WTC11 (cell line): ENCODE measurements around the gene PDK4. TPM values are rescaled to one million over a fixed set of nuclear protein-coding genes. Genes with fewer than 3 reads are reported as not detected.

Experiments used
- ATAC-seq: fragments of 200-7000 bp; cut with Tn5 transposase; 2 replicates; pipeline ENCODE4 v1.10.0; 2021; ENCODE audit warnings: mild to moderate bottlenecking, moderate library complexity
- CTCF ChIA-PET: fragments of 300-600 bp; sonication (Branson Sonifier 250); formaldehyde crosslinking; loops from one replicate; lab custom pipeline; 2021; ENCODE audit warnings: antibody characterized with exemption; lab: Charles Lee
- POLR2A ChIA-PET: fragments of 350-600 bp; sonication (Branson Sonifier 250); formaldehyde crosslinking; loops from one replicate; lab custom pipeline; 2021; ENCODE audit warnings: antibody characterized with exemption; lab: Charles Lee
- DNase-seq: peaks from one replicate; pipeline ENCODE4 v3.0.0; 2021; ENCODE audit warnings: low spot score
- H3K27ac Mint-ChIP-seq: 2 replicates; pipeline ENCODE4 v1.8.0; 2021; ENCODE audit warnings: mixed read lengths
- H3K27me3 Mint-ChIP-seq: 2 replicates; pipeline ENCODE4 v1.8.0; 2021; ENCODE audit warnings: low read depth, mild to moderate bottlenecking, moderate library complexity, mixed read lengths
- H3K36me3 Mint-ChIP-seq: 2 replicates; pipeline ENCODE4 v1.8.0; 2021; ENCODE audit warnings: mixed read lengths
- H3K4me1 Mint-ChIP-seq: 2 replicates; pipeline ENCODE4 v1.8.0; 2022; ENCODE audit warnings: mixed read lengths
- H3K4me3 Mint-ChIP-seq: 2 replicates; pipeline ENCODE4 v1.8.0; 2021; ENCODE audit warnings: mild to moderate bottlenecking, moderate library complexity, mixed read lengths
- H3K9me3 Mint-ChIP-seq: 2 replicates; pipeline ENCODE4 v1.8.0; 2021; ENCODE audit warnings: mixed read lengths
- ELF4 ChIP-seq: sonication (generic); formaldehyde crosslinking; IDR thresholded peaks from 2 replicates; pipeline ENCODE4 v1.8.1; 2022; ENCODE audit warnings: low read depth, mild to moderate bottlenecking, moderate library complexity, missing genetic modification reagents
- ESRRA ChIP-seq: sonication (generic); formaldehyde crosslinking; IDR thresholded peaks from 2 replicates; pipeline ENCODE4 v1.8.1; 2022; ENCODE audit warnings: mild to moderate bottlenecking, missing genetic modification reagents, borderline replicate concordance
- FOXP1 ChIP-seq: sonication (generic); formaldehyde crosslinking; IDR thresholded peaks from 2 replicates; pipeline ENCODE4 v1.8.0; 2022; ENCODE audit warnings: missing genetic modification reagents, mild to moderate bottlenecking, moderate library complexity, borderline replicate concordance
- GABPB1 ChIP-seq: sonication (generic); formaldehyde crosslinking; IDR thresholded peaks from 2 replicates; pipeline ENCODE4 v1.8.1; 2023; ENCODE audit warnings: mild to moderate bottlenecking, missing genetic modification reagents
- GRHL2 ChIP-seq: fragments of 250-450 bp; sonication (Bioruptor Pico); IDR thresholded peaks from 2 replicates; pipeline ENCODE4 v1.8.0; 2022; ENCODE audit warnings: mild to moderate bottlenecking, moderate library complexity; ENCODE audit not compliant: insufficient replicate concordance, severe bottlenecking
- GTF2I ChIP-seq: fragments of 250-450 bp; sonication (Bioruptor Pico); conservative IDR thresholded peaks from 2 replicates; pipeline ENCODE4 v1.4.0; 2021; ENCODE audit warnings: mild to moderate bottlenecking
- IRF2 ChIP-seq: sonication (generic); formaldehyde crosslinking; IDR thresholded peaks from 2 replicates; pipeline ENCODE4 v1.8.0; 2022; ENCODE audit warnings: low read depth, missing genetic modification reagents, borderline replicate concordance
- MXD4 ChIP-seq: fragments of 250-450 bp; sonication (Bioruptor Pico); IDR thresholded peaks from 2 replicates; pipeline ENCODE4 v1.8.0; 2021; ENCODE audit warnings: mild to moderate bottlenecking, moderate library complexity, borderline replicate concordance
- RORB ChIP-seq: fragments of 250-450 bp; sonication (Bioruptor Pico); IDR thresholded peaks from 2 replicates; pipeline ENCODE4 v1.9.0; 2021; ENCODE audit warnings: mild to moderate bottlenecking
- TCF7 ChIP-seq: sonication (generic); formaldehyde crosslinking; IDR thresholded peaks from 2 replicates; pipeline ENCODE4 v1.8.0; 2022; ENCODE audit warnings: mild to moderate bottlenecking, low read depth, missing genetic modification reagents, moderate library complexity
- TP53 ChIP-seq: sonication (generic); formaldehyde crosslinking; IDR thresholded peaks from 2 replicates; pipeline ENCODE4 v1.8.1; 2023; ENCODE audit warnings: mild to moderate bottlenecking, missing genetic modification reagents
- ZNF219 ChIP-seq: sonication (generic); formaldehyde crosslinking; IDR thresholded peaks from 2 replicates; pipeline ENCODE4 v1.8.0; 2023; ENCODE audit warnings: missing genetic modification reagents, mild to moderate bottlenecking, borderline replicate concordance
- ZNF281 ChIP-seq: sonication (generic); formaldehyde crosslinking; IDR thresholded peaks from 2 replicates; pipeline ENCODE4 v1.8.0; 2023; ENCODE audit warnings: mild to moderate bottlenecking, missing genetic modification reagents
- ZNF396 ChIP-seq: fragments of 250-450 bp; sonication (Bioruptor Pico); IDR thresholded peaks from 2 replicates; pipeline ENCODE4 v1.8.0; 2021; ENCODE audit warnings: mild to moderate bottlenecking, moderate library complexity, borderline replicate concordance
- ZSCAN18 ChIP-seq: fragments of 250-450 bp; sonication (Bioruptor Pico); IDR thresholded peaks from 2 replicates; pipeline ENCODE4 v2.1.2; 2022; ENCODE audit warnings: mild to moderate bottlenecking, moderate library complexity
- total RNA-seq: library from RNA; stranded (reverse); gene quantifications from 3 replicates; pipeline ENCODE4 v1.2.3, GENCODE V29; 2021
- TF ChIP-seq, protein P1 (sequence below): fragments of 250-450 bp; sonication (Bioruptor Pico); IDR thresholded peaks from 2 replicates; pipeline ENCODE4 v1.9.0; 2021; ENCODE audit warnings: moderate library complexity, mild to moderate bottlenecking, inconsistent platforms, borderline replicate concordance
- TF ChIP-seq, protein P2 (sequence below): sonication (generic); formaldehyde crosslinking; IDR thresholded peaks from 2 replicates; pipeline ENCODE4 v1.8.0; 2022; ENCODE audit warnings: mild to moderate bottlenecking, missing genetic modification reagents
- TF ChIP-seq, protein P3 (sequence below): fragments of 200-600 bp; IDR thresholded peaks from 2 replicates; pipeline ENCODE4 v1.8.0; 2022; ENCODE audit warnings: antibody characterized with exemption

PDK4 gene
- total RNA-seq, 1 experiment from 2014 or later, result 0.31 TPM

DNA sequence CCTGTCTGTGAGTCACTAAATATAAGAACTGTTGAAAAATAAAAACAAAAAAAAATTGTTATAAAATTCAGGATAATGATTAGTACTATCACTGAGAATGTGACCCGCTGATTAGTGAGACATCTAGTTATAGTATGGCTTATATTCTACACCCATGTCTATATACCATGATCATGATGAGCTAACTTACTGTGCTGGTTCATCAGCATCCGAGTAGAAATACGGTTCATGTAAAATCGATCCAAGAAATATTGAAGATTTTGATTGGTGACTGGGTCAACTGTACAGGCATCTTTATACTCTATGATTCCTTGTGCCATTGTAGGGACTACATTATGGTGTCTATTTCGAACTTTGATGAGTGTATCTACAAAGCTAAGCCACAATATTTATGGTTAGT is 3.7 kb downstream of the PDK4 start:
- peaks cover 38% of the 10 kb centered on the region for H3K27me3 Mint-ChIP-seq
- ChIA-PET POLR2A (no interaction called here), CTCF (no interaction called here)
- no peak for DNase-seq
- H3K9me3 Mint-ChIP-seq, result no peaks in the 10 kb centered on the region
- no peak for ATAC-seq
- H3K4me1 Mint-ChIP-seq, result peaks cover 19% of the 10 kb centered on the region
- H3K36me3 Mint-ChIP-seq, result no peaks in the 10 kb centered on the region
- H3K27ac Mint-ChIP-seq, result no peak overlapping the region
- no peak overlapping the region for H3K4me3 Mint-ChIP-seq
- TF ChIP-seq MXD4 (no peak), ELF4 (CRISPR knock-in tag) (no peak), IRF2 (no peak), FOXP1 (CRISPR knock-in tag) (no peak), GTF2I (CRISPR knock-in tag) (no peak), ZNF219 (no peak), ESRRA (CRISPR knock-in tag) (no peak), GRHL2 (CRISPR knock-in tag) (no peak), TCF7 (CRISPR knock-in tag) (no peak), TP53 (CRISPR knock-in tag) (no peak), RORB (CRISPR knock-in tag) (no peak), ZNF396 (CRISPR knock-in tag) (no peak), ZNF281 (no peak)
- TF ChIP-seq, protein P1, sequence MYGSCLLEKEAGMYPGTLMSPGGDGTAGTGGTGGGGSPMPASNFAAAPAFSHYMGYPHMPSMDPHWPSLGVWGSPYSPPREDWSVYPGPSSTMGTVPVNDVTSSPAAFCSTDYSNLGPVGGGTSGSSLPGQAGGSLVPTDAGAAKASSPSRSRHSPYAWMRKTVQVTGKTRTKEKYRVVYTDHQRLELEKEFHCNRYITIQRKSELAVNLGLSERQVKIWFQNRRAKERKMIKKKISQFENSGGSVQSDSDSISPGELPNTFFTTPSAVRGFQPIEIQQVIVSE (CRISPR knock-in tag), result no peak
- TF ChIP-seq, protein P2, sequence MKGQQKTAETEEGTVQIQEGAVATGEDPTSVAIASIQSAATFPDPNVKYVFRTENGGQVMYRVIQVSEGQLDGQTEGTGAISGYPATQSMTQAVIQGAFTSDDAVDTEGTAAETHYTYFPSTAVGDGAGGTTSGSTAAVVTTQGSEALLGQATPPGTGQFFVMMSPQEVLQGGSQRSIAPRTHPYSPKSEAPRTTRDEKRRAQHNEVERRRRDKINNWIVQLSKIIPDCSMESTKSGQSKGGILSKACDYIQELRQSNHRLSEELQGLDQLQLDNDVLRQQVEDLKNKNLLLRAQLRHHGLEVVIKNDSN (CRISPR knock-in tag), result no peak
- TF ChIP-seq, protein P3, sequence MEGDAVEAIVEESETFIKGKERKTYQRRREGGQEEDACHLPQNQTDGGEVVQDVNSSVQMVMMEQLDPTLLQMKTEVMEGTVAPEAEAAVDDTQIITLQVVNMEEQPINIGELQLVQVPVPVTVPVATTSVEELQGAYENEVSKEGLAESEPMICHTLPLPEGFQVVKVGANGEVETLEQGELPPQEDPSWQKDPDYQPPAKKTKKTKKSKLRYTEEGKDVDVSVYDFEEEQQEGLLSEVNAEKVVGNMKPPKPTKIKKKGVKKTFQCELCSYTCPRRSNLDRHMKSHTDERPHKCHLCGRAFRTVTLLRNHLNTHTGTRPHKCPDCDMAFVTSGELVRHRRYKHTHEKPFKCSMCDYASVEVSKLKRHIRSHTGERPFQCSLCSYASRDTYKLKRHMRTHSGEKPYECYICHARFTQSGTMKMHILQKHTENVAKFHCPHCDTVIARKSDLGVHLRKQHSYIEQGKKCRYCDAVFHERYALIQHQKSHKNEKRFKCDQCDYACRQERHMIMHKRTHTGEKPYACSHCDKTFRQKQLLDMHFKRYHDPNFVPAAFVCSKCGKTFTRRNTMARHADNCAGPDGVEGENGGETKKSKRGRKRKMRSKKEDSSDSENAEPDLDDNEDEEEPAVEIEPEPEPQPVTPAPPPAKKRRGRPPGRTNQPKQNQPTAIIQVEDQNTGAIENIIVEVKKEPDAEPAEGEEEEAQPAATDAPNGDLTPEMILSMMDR, result no peak
- TF ChIP-seq, all 79 proteins: peak for 0

GRCh38 chr7:95590387-95591248 is 5.7 kb downstream of the PDK4 start:
- POLR2A ChIA-PET, result no interaction called here
- H3K27ac Mint-ChIP-seq, result no peak overlapping the region
- TF ChIP-seq ZSCAN18 (CRISPR knock-in tag) (no peak), GABPB1 (CRISPR knock-in tag) (peak; percentile 58; the same call in 1 of the 2 replicates)
- TF ChIP-seq, protein P1 (CRISPR knock-in tag), result no peak
- H3K9me3 Mint-ChIP-seq, result no peaks in the 10 kb centered on the region
- peaks cover 20% of the 10 kb centered on the region for H3K27me3 Mint-ChIP-seq
- H3K4me1 Mint-ChIP-seq, result peaks cover 12% of the 10 kb centered on the region
- CTCF ChIA-PET, result interaction anchor here (1.3 kb wide), 1 partner anchor 100 kb away, joined by 4 read pairs; no protein-coding TSS in a partner anchor
- ATAC-seq (no peak), DNase-seq (no peak)
- H3K36me3 Mint-ChIP-seq, result no peaks in the 10 kb centered on the region
- H3K4me3 Mint-ChIP-seq, result no peak overlapping the region
